ENCODE data around the gene GPC5.
"Not testable (repeated sequence)": the region's sequence is repeated elsewhere in the genome, so short reads cannot be mapped to it uniquely, and the experiment has no call there.

Gene GPC5

GRCh38 chr13:91722267-91722884 is 324.0 kb downstream of the GPC5 start:
- DNase-seq: no peak

- no peak for DNase-seq
Measured at GRCh38 chr13:91724591-91724990, 326.2 kb downstream of the GPC5 start.

- no peak for DNase-seq
Measured at GRCh38 chr13:91725646-91726045, 327.2 kb downstream of the GPC5 start.

- no peak for DNase-seq
Measured at GRCh38 chr13:91726671-91727070, 328.2 kb downstream of the GPC5 start.

GRCh38 chr13:91729859-91730258 is 331.4 kb downstream of the GPC5 start:
- no peak for DNase-seq

- DNase-seq: no peak
Measured at GRCh38 chr13:91739751-91740150, 341.3 kb downstream of the GPC5 start.

GRCh38 chr13:91740756-91741155 is 342.3 kb downstream of the GPC5 start:
- no peak for DNase-seq

- DNase-seq: no peak
Measured at GRCh38 chr13:91741925-91742324, 343.5 kb downstream of the GPC5 start.

GRCh38 chr13:91744284-91744683 is 345.9 kb downstream of the GPC5 start:
- no peak for DNase-seq

GRCh38 chr13:91745967-91746366 is 347.5 kb downstream of the GPC5 start:
- DNase-seq: peak; percentile 41

GRCh38 chr13:91747186-91747585 is 348.8 kb downstream of the GPC5 start:
- DNase-seq: no peak

- no peak for DNase-seq
Measured at GRCh38 chr13:91748416-91749089, 350.1 kb downstream of the GPC5 start.

- DNase-seq: no peak
Measured at GRCh38 chr13:91758724-91759123, 360.3 kb downstream of the GPC5 start.

GRCh38 chr13:91762957-91763356 is 364.5 kb downstream of the GPC5 start:
- DNase-seq: no peak

GRCh38 chr13:91764527-91764926 is 366.1 kb downstream of the GPC5 start:
- DNase-seq: no peak

GRCh38 chr13:91767651-91768050 is 369.2 kb downstream of the GPC5 start:
- no peak for DNase-seq

GRCh38 chr13:91768746-91769145 is 370.3 kb downstream of the GPC5 start:
- no peak for DNase-seq

- DNase-seq: no peak
Measured at GRCh38 chr13:91771229-91771628, 372.8 kb downstream of the GPC5 start.

GRCh38 chr13:91773591-91774227 is 375.3 kb downstream of the GPC5 start:
- no peak for DNase-seq

- no peak for DNase-seq
Measured at GRCh38 chr13:91774397-91774796, 376.0 kb downstream of the GPC5 start.

GRCh38 chr13:91776611-91777193 is 378.3 kb downstream of the GPC5 start:
- DNase-seq: no peak

- DNase-seq: no peak
Measured at GRCh38 chr13:91778123-91778522, 379.7 kb downstream of the GPC5 start.

- not testable (repeated sequence) for DNase-seq
Measured at GRCh38 chr13:91781982-91782691, 383.7 kb downstream of the GPC5 start.

All from NCI-H1105 (cell line).